Stomach (tissue), 9 donors: ENCODE results near the gene KCNJ12. TPM values are rescaled to one million over a fixed set of nuclear protein-coding genes. Genes with fewer than 3 reads are reported as not detected.

Experiments used
- DNase-seq, 2 donors: peaks; one replicate each; pipeline versions ENCODE4 v3.0.0 to v3.0.0-alpha.2; 2013 to 2019
- H3K27ac ChIP-seq, 5 donors: fragments of 200-600 bp in 4 of 5; sonication (generic) in 4 of 5; one replicate each; pipeline ENCODE4 v1.5.1; 2013 to 2019; ENCODE audit warnings: mild to moderate bottlenecking in 1 of 5, moderate library complexity in 1 of 5
- H3K27me3 ChIP-seq, 3 donors: fragments of 200-600 bp; sonication (generic); one replicate each; pipeline ENCODE4 v1.5.1; 2017 to 2019; ENCODE audit warnings: mixed run types in 1 of 3
- H3K36me3 ChIP-seq, 4 donors: fragments of 200-600 bp; sonication (generic); 1 replicate in 3 of 4; 2 replicates in 1 of 4; pipeline ENCODE4 v1.5.1; 2016 to 2019
- H3K4me1 ChIP-seq, 4 donors: fragments of 200-600 bp; sonication (generic); one replicate each; pipeline ENCODE4 v1.5.1; 2016 to 2019
- H3K4me3 ChIP-seq, 4 donors: fragments of 200-600 bp; sonication (generic) in 3 of 4; one replicate each; pipeline ENCODE4 v1.5.1; 2016 to 2019; ENCODE audit warnings: mild to moderate bottlenecking in 1 of 4
- H3K9me3 ChIP-seq, 4 donors: fragments of 200-600 bp; sonication (generic); one replicate each; pipeline ENCODE4 v1.5.1; 2016 to 2019
- CTCF ChIP-seq, 7 experiments: fragments of 450-650 bp in 4 of 7; fragments of 200-600 bp in 3 of 7; sonication (generic) in 3 of 7; IDR thresholded peaks; one replicate each; pipeline ENCODE4 v1.5.1; 2016 to 2019; ENCODE audit warnings: antibody characterized with exemption in 7 of 7, control low read depth in 2 of 7, mild to moderate bottlenecking in 1 of 7
- EP300 ChIP-seq: sonication (generic); formaldehyde crosslinking; IDR thresholded peaks from one replicate; pipeline ENCODE4 v1.6.1; 2017; ENCODE audit warnings: antibody characterized with exemption
- POLR2A ChIP-seq, 4 donors: fragments of 450-650 bp; IDR thresholded peaks; one replicate each; pipeline ENCODE4 v1.6.1; 2016; ENCODE audit warnings: antibody characterized with exemption in 4 of 4, control low read depth in 2 of 4, mild to moderate bottlenecking in 1 of 4, moderate library complexity in 1 of 4
- POLR2AphosphoS5 ChIP-seq, 3 donors: sonication (generic); formaldehyde crosslinking; IDR thresholded peaks; one replicate each; pipeline ENCODE4 v1.6.1; 2016; ENCODE audit warnings: antibody characterized with exemption in 3 of 3
- WGBS, 5 donors: extraction: QIAGEN DNeasy Blood & Tissue Kit in 3 of 5; methylation state at CpG; one replicate each; pipeline versions ENCODE4 v1.1.5 to v1.1.7; 2013 to 2018; 5-methylcytosine and 5-hydroxymethylcytosine counted together
- intact Hi-C: fragments of 100-400 bp; cut with DNase I; formaldehyde crosslinking; loops from one replicate; pipeline ENCODE4 v1.15.1; 2023; ENCODE audit warnings: low total_unique reads
- polyA plus RNA-seq, 3 donors: library from polyadenylated mRNA; stranded (reverse); fragments of 200-250 nt; gene quantifications; one replicate each; pipeline ENCODE4 v1.2.3, GENCODE V29; 2013
- total RNA-seq, 5 donors: library from RNA; depleted of rRNA; stranded (reverse); fragments of >200 nt; gene quantifications; one replicate each; pipeline versions ENCODE4 v1.1.0 to v1.2.3, GENCODE V29; 2014 to 2016
- donor health status: healthy with polysubstance abuse.
- donor health status: Bipolar disorder and iron deficiency.
- donor health status: healthy.

The KCNJ12 gene
- total and polyA plus RNA-seq, 8 donors, result under 0.01 to 10.5 (median 1.8) TPM; not detected in 1

- WGBS, 5 donors, result 85 to 94% (median 91%) methylated on average over 13 of the region's 13 CpGs
- no peak for DNase-seq
- intact Hi-C loops, result no loop called here
Measured at GRCh38 chr17:21467739-21468490, 91.8 kb downstream of the KCNJ12 start.

More at GRCh38 chr17:21467739-21468490, 91.8 kb downstream of the KCNJ12 start:
- TF ChIP-seq POLR2A (IDR thresholded peaks at IDR 0.05), result no peak
- TF ChIP-seq CTCF (IDR thresholded peaks at IDR 0.05), result no peak
- TF ChIP-seq POLR2AphosphoS5 (IDR thresholded peaks at IDR 0.05), result no peak
- TF ChIP-seq EP300, result no peak
- Histone ChIP-seq H3K27ac (no peak overlapping the region), H3K4me3 (no peak overlapping the region), H3K4me1 (peaks cover 0 to 13% (median 9%) of the 10 kb centered on the region in 4 donors), H3K27me3 (peaks cover 0 to 22% (median 13%) of the 10 kb centered on the region in 3 donors), H3K9me3 (no peaks in the 10 kb centered on the region), H3K36me3 (no peaks in the 10 kb centered on the region)

Other genes starting within 250 kb of the KCNJ12 start
- gene DHRS7B, start 249.4 kb upstream of the KCNJ12 start, total RNA-seq, result 10 to 100 TPM in 3 of 5 donors, 1 to 10 TPM in 1, not detected in 1; 5.8 to 32.9 (median 19.5) TPM
- gene DHRS7B, start 249.4 kb upstream of the KCNJ12 start, polyA plus RNA-seq, result 10 to 100 TPM; 12.8 to 27.8 (median 20.3) TPM
- gene TMEM11, start 162.2 kb upstream of the KCNJ12 start, total RNA-seq, result 10 to 100 TPM in 1 of 5 donors, 1 to 10 TPM in 3, under 1 TPM in 1; 0.87 to 17.7 (median 2.3) TPM
- 10 to 100 TPM; 23.8 to 30.8 (median 25.0) TPM for gene TMEM11, start 162.2 kb upstream of the KCNJ12 start, polyA plus RNA-seq
- 1 to 10 TPM; 2.2 to 9.0 (median 3.8) TPM for gene NATD1, start 122.9 kb upstream of the KCNJ12 start, total RNA-seq
- gene NATD1, start 122.9 kb upstream of the KCNJ12 start, polyA plus RNA-seq, result 1 to 10 TPM; 2.2 to 6.7 (median 4.9) TPM
- gene MAP2K3, start 91.6 kb upstream of the KCNJ12 start, total RNA-seq, result 100 to 1,000 TPM in 1 of 5 donors, 10 to 100 TPM in 4; 22.6 to 101 (median 66.2) TPM
- gene MAP2K3, start 91.6 kb upstream of the KCNJ12 start, polyA plus RNA-seq, result 10 to 100 TPM; 27.8 to 41.2 (median 40.6) TPM